CD4-positive, alpha-beta T cell treated with Interferon alpha-2 for 1 hour (primary cell): ENCODE data around the gene EHMT2.
A peak's percentile ranks its signal among the peaks of the same experiment; 100 is the strongest.

Experiments
- DNase-seq, 2 donors: peaks; one replicate each; pipeline ENCODE4 v3.0.0-alpha.2; 2020 to 2022

The EHMT2 gene

DNA sequence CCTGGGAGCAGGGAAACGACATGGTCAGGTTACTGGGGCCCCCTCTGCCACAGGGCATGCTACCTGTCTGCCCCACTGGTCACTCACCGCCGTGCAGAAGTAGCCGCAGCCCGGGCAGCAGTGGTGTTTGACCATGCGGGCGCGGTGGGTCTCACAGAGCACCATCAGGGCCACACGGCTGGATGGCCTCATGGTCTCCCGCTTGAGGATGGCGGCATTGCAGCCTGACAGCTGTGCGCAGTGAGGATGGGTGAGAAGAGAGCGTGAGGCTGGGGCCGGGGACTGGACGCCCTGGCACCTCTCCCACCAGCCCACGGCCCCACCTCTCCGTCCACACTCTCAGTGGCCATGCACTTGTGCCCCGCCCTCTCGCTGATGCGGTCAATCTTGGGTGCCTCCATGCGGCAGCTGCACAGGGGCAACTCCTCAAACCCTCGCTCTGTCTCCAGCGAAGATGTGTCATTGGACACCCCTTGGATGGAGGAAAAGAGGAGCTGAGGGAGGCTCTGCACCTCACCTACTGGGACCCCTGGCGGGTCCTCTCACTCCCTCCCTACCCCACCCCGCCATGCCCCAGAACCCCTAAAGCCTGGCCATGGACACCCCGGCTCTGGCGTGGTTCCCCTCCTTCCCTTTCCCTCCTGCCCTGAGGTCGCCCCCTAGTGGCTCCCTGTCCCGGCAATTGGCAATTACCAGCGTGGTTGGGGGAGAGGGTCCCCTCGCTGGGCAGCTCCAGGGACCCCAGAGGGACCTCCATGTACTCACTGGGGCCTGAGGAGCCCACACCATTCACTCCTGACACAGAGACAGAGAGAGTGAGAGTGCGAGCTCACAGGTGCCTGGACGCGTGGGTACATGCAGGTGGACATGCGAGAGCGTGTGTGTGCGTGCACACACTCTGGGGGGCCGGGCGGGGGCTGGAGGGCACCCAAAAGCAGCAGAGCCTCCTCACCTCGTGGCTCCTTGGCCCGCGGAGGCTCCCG, 8.9 kb downstream of the EHMT2 start:
- DNase-seq = peak; percentile 38 to 58

DNA sequence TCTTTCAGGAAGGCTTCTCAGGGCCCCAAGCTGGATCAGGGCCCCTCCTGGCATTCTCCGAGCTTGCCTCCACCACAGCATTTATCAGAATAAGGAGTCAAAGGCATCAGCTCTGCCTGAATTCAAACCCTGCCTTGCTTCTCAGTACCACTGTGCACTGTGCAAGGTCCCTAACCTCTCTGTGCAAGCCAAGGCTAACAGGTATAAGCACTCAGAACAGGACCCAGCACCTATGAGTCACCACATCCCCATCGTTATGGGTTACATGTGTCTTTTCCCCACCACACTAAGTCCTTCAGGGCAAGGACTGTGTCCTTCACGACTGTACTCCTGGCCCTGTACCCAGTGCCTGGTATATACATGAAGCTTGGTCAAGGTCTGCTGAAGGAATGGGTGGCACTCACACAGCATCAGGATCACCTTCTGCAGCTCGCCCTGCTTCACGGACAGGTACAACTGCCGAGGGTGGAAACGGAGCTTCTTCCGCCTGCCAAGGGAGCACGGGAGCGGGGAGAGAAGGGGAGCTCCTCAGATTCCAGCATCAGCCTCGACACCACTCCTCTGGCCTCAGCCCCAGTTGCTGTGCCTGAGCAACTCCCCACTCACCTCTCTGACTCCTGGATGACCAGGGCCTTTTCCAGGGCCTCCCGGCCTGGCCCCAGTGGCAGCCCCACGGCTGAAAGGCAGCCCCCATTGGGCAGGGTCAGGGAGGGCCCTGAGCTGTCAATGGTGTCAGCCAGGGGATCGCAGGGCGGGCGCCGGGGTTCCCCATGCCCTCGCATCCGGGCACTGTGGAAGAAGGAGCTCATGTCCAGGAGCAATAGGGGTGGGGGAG, 10.1 kb downstream of the EHMT2 start:
- no peak for DNase-seq

DNA sequence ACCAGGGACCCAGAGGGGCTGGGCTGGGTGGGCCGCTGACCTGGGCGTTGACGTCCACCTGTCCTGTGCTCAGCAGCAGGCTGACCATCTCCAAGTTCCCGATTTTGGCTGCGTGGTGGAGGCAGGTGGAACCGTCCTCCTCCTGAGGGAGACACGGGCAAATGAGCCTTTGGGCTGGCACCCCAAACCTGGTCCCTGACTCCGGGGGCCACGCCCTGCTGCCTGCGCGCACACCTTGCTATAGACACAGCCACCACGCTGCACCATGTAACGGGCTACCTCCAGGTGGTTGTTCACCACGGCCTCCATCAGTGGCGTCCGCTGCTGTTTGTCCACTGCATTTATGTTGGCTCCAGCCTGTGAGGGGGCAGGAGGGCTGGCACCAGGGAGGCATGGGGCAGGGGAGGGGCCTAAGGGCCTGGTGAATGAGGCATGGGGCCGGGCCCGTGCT, 10.9 kb downstream of the EHMT2 start:
- DNase-seq = no peak

DNA sequence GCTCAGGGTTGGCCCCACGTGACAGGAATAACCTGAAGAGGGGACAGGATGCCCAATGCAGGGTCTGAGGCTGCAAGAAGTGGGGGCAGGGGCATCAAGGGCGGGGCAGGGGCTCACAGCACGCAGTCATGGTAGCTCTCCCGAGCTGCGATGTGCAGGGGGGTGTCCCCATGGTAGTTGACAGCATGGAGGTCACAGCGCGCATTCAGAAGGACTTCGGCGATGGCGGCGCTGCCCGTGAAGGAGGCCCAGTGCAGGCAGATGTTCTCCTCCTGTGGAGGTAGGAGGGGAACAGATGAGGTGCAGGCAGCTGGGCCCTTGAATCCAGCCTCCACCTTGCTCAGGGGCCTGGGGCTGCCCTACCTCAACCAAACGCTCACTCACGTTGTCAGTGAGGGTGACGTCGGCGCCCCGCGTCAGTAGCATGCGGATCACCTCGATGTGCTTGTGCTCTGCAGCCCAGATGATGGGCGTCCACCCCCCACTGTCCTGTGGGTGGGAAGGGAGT, 12.9 kb downstream of the EHMT2 start:
- no peak for DNase-seq

DNA sequence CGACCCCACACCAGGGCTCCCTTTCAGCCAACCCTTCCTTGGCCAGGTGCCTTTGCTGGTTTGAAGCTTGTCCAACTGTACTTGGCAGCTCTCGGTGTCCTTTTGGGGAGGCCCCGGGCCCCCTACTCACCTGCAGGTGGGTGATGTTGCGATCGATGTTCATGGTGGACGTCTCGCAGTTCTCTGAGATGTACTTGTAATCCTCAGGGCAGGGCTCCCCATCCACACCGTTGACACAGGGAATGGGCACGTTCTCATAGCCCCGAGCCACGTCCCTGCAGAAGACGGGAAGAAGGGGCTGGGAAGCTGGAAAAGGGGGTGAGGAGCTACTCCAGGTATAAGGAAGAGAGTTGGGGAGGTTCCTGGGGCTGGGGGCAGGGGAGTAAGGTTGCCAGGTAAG, 13.8 kb downstream of the EHMT2 start:
- DNase-seq = no peak

DNA sequence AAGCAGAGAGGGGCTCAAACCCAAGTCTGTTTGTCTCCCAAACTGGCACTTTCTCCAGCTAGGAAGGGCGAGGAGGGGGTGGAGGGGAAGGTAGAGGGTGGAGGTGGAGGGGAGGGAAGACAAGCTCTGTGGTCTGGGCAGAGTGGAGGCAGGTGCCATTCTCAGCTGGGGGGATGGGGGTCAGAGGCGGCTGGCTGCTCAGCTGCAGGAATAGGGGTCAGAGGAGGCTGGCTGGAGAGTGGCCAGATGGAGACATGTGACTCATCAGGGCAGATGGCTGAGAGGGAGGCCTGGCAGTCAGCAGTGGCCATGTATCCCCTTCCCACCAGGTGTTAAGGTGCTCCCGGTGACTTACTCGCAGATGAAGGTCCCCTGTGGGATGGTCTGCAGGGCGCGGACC, 15.2 kb downstream of the EHMT2 start:
- no peak for DNase-seq

DNA sequence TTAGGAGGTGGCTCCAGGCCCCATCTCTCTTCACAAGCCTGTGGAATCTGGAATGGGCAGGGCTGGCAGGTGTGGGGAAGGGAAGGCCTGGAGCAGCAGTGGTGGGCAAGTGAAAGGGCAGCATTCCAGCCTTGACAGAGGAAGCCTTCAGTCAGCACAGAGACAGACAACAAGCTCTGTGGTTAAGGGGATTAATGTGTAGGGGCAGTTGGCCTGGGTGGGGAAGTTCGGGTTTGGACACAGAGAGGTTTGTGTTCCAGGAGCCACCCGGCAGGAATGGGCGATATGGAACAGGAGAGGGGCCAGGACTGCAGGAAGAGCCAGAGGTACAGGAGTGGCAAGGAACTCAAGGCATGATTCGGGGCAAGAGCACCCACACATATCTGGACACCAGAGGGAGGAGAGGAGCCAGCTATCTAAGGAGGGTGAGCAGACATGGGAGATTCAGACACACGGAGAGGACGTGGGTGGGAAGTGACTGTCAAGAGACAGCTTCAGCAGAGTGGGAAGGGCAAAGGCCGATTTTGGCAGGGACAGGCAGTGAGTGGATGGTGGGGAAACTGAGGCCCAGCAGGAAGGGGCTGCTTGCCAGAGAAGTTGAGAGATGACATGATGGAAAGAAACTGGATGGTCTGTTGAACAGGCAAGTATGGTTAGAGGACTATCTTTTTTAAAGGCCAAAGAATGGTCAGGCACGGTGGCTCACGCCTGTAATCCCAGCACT, 16.2 kb downstream of the EHMT2 start:
- DNase-seq = no peak

DNA sequence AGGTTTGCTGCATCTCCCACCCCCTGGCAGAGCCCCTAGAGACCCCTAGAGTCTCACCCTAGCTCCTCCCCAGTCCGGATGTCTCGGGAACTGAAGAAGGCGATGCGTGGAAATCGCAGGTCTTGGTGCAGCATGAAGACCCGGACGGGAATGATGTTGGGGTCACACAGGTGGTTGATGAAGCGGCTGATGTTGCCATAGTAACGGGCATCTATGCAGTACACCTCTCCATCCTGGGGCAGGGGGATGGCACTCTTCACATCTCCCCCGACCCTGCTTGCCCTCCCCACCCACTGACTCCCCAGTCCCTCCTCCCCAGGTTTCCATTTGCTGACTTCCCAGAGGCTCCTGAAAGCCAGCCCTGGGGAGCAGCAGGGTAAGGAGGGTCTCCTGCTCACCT, 16.9 kb downstream of the EHMT2 start:
- DNase-seq = no peak

DNA sequence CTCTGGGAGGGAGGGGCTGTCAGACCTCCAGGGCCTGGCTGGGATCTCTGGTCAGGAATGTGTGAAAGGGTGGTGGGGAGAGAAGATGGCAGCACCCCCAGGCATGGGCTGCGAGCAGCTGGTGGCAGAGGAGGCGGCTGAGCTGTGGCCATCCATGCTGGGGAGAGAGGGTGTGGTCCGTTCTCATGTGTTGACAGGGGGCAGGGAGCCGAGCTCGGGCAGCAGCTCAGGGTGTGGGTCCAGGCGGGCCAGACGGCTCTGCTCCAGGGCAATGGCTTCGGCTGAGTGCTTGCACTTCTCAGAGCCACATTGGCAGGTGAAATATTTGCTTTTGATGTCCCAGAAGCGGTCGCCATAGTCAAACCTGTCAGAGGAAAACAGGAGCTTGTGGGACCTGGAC, 17.6 kb downstream of the EHMT2 start:
- DNase-seq = no peak

DNA sequence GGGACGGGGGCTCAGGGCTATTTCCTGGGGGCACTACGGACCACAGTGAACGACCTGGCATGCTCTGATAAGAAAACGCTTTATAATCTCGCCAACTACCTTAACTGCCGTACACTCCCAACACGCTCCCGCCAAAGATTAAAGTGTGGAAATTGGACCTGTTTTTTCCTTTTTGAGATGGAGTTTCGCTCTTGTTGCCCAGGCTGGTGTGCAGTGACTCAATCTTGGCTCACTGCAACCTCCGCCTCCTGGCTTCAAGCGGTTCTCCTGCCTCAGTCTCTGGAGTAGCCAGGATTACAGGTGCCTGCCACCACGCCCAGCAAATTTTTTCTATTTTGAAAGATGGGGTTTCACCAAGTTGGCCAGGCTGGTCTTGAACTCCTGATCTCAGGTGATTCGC, 18.4 kb downstream of the EHMT2 start:
- DNase-seq = no peak

DNA sequence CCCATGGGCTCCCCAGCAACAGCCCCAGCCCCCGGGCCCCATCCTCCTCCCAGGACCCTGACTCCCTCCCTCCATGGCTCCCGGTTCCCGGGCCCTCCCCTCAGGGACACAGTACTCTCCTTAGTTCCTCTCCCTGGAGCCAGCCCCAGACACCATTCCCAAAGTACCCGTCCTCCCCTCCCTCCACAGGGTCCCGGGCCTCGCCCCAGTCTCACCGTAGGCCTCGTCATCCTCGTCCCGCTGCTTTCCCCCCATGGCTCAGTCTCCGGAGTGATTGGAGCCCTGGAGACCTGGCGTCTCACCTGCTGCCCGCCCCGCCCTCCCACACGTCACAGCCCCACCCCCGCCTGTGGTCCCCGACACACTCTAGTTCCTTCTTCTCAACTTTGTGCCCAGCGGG, 18.8 kb downstream of the EHMT2 start, which contains the start of gene SLC44A4:
TSS of gene SLC44A4 (minus strand) at position 272 of the 400 bp plus-strand sequence. CDS start at position 255, 17 bp downstream.
- no peak for DNase-seq

DNA sequence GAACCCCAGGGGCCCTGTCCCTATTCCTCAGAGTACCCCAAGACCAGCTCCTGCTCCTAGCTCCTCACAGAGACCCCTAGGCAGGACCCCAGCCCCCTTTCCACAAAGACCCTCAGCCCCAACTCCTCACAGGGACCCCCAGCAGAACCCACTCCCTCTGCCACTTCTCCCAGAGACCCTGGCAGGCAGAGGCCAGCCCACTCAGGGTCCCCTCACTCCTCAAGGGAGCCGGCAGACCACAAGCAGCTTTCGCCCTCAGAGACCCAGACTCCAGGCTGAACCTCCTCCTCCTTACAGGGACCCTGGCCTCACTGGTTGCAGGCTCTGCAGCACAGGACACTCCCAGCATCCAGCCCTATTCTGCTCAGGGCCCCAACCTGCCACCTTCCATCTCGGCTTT, 19.3 kb downstream of the EHMT2 start:
- no peak for DNase-seq

DNA sequence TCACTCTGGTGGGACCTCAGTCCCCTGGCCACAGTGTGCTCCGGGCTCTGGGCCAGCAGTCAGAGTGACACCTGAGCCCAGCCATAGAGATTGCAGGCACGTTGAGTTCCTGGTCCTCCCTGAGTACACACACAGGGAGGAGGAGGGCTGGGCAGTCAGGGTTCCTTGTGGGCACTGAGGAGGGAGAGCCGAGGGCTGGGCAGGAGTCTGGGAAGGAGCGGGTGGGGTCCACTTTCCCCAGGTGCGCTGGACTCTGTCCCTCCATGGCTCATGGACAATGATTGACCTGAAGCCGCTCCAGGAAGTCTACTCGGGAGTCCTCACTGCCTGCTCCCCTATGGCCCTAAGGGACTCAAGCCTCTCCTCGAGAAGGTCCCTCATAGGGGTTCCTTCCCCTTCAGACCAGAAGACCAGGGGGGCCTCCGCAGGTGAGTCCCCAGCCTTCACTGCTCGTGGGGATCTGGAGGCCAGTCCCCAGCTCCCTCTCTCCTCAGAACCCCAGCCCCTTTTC, 19.8 kb downstream of the EHMT2 start:
- DNase-seq = no peak

DNA sequence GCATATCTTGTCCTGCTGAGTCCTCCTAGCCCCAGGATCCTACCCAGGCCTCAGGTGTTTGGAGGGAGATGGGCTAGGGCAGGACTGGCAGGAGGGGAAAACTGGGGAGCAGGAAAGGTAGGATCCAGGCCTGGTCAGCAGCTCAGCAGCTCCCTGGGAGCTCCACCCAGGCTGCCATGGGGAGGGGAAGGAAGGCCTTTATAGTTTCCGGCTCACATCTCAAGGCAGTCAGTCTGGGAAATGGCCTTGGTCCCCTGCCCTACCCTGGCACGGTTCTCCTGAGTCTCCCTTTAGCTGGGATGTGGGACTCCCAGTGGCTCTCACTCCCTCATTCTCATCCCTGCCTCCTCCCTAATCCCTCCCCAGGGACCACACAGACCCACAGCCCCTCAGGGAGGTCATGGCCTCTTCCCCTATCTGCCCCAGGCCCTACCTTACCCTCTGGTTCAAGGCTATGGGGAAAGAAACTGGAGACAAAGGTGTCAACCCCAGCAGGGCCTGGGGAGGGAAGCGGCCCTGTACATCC, 20.3 kb downstream of the EHMT2 start:
- DNase-seq = no peak

DNA sequence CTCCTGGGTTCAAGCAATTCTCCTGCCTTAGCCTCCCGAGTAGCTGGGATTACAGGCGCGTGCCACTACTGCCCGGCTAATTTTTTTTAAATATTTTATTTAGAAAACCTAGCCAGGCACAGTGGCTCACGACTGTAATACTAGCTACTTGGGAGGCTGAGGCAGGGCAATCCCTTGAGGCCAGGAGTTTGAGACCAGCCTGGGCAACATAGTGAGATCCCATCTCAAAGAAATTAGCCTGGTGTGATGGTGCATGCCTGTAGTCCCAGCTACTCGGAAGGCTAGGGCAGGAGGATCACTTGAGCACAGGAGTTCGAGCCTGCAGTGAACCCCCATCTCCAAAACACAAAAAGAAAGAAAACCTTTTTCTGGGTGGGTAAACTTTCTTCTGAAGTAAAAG, 21.1 kb downstream of the EHMT2 start:
- DNase-seq = no peak

DNA sequence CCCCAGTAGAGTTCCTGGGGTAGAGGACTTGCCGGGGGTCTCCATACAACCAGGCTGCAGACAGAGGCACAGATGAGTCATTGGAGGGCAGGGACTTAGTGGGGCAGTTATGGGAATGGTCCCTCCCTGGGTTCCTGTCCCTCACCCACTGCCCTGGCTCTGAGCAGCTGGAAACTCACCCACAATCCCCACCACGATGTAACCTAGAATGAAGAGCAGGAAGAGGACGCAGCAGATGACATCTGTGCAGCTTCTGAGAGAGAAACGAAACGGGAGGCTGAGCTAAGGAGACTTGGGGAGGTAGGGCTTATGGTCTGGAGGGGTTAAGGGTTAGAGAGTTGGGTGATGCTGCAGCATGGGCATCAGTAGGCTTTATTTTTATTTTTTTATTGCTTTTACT, 21.6 kb downstream of the EHMT2 start:
- no peak for DNase-seq

DNA sequence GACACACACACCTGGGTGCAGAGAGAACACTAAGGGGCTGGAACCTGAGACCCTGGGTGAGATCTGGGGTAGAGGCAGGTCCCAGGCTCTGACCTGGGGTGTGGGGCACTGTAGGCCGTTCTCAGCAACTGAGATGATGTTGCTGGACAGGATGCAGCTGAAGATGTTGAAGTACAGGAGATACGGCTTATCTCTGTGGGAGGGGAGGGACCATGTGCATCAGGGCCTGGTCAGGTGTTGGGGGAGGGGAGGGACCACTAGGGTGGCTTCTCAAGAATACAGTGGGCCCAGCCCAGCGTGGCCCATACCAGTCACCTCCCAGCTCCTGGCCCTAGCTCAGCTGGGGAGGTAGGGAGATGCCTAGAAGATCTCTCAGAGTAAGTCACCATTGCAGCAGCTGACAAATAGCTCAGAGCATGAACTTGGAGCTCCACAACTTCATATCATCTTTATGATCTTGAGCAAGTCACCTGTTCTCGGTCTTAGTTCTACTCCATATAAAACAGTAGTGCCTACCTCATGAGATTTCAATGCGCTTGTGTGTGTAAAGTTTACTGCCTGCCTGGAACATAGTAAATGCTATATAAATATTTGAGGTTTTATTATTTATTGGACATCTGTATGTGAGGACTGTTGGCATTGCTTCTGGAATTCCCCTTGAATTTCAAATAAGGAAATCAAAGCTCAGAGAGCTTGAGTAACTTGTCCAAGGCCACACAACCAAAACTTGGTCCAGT, 22.5 kb downstream of the EHMT2 start:
- DNase-seq = no peak

DNA sequence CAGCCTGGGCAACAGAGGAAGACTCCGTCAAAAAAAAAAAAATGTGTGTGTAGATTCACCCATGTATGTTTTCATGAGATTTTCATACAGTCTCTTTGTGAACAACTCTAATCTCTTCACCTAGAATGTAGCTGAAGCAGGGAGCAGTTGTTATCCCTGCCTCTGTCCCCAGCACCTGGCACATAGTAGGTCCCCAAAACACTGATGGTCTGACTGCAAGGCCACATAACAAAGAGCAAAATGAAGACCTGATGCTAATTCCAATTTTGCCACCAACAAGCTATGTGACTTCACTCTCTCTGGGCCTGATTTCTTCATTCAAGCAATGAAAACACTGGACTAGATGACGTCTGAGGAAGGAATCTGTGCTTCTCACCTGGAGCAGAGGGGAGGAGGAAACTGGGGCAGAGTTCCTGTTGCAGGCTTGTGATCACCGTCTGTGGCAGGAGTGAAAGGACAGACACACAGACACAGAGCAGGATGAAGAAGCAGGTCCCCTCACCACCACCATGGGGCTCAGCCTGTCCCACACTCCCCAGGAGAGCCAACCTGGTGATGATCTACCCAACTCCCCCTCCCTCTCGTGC, 23.3 kb downstream of the EHMT2 start:
- no peak for DNase-seq

DNA sequence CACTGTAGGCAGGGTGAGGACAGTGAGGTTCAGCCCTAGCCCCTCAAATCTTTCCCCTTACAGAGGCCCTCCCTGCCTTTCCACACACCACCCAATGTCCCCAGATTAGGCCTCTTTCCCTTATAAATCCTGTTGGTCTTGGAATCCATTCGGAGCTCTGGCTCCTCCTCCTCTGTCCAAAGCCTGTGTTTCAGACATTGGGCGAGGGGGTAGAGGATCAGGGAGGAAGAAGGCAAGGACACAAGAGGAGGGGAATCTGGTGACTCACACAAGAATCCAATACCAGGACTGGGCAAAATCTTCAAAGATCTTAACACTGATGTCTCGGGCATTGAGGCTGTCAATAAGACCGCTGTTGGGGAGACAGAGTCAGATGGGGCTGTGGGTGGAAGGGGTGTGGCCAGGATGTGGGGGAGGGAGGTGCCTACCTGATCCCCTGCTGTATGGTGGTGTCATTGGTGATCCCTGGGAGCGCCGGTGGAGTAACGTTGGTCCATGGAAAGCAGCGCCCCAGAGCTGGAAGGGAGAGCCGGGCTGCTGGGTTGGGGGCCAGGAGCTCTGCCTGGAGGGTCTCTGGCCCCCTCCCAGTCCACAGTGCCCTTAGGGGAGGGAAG, 26.3 kb downstream of the EHMT2 start:
- DNase-seq = no peak

DNA sequence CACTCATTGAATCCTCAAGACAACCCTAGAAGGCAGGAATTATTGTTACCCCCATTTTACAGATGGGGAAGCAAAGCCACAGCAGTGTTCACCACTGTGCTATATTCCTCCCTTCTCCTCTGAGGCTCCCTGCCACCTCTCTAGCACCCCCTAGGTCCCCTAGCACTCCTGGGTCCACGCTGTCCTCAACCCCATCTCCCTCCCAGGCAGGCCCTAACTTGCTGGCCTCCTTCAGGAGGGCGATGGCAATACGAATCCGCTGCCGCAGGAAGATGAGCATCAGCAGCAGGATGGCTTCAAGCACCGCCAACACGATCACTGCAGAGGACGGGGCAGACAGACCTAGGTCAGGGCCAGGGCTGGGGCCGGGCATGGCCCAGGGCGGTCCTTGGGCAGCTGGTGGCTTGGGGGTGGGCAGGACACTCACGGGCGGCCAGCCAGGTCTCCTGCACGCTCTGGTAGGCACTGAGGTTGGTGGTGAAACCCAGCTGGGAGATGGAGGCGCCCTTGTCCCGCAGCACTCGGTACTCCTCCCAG, 27.0 kb downstream of the EHMT2 start:
- DNase-seq = no peak
